HL-60 (cell line): ENCODE results near the gene CTSD.

Experiments used
- DNase-seq, 2 experiments: peaks; one replicate each; pipeline ENCODE4 v3.0.0-alpha.2; 2010 to 2020; ENCODE audit warnings: low read depth in 1 of 2, low spot score in 1 of 2
- H3K27ac ChIP-seq: fragments of 250-450 bp; sonication (Bioruptor Pico); replicated peaks from 2 replicates; pipeline ENCODE4 v1.5.1; 2020; ENCODE audit warnings: mild to moderate bottlenecking, moderate library complexity
- H3K27me3 ChIP-seq: fragments of 250-450 bp; sonication (Bioruptor Pico); 2 replicates; pipeline ENCODE4 v1.5.1; 2021; ENCODE audit warnings: mild to moderate bottlenecking, moderate library complexity; ENCODE audit not compliant: insufficient read depth, poor library complexity, severe bottlenecking
- H3K4me3 ChIP-seq: replicated peaks from 2 replicates; pipeline ENCODE4 v1.5.1; 2011; ENCODE audit warnings: mild to moderate bottlenecking, control low read depth, low read length; ENCODE audit not compliant: insufficient read depth
- GABPA ChIP-seq: IDR thresholded peaks from 2 replicates; pipeline ENCODE4 v1.6.1; 2012; ENCODE audit warnings: low read depth
- POLR2AphosphoS5 ChIP-seq: IDR thresholded peaks from 2 replicates; pipeline ENCODE4 v1.6.1; 2012; ENCODE audit warnings: low read depth
- REST ChIP-seq: IDR thresholded peaks from 2 replicates; pipeline ENCODE4 v1.6.1; 2012; ENCODE audit warnings: low read depth; ENCODE audit not compliant: insufficient replicate concordance
- SPI1 ChIP-seq: IDR thresholded peaks from 2 replicates; pipeline ENCODE4 v1.6.1; 2012; ENCODE audit warnings: low read depth, mild to moderate bottlenecking, borderline replicate concordance
- TF ChIP-seq, protein P1 (sequence below): IDR thresholded peaks from one replicate; pipeline ENCODE4 v1.5.1; 2011; ENCODE audit warnings: low read length, control low read depth, inconsistent platforms; ENCODE audit not compliant: insufficient read depth

The CTSD gene

GRCh38 chr11:1761857-1762536 lies 1.7 kb downstream of the CTSD start:
- H3K4me3 ChIP-seq = peak overlapping the region; percentile 92
- H3K27ac ChIP-seq = peak overlapping the region; percentile 79
- TF ChIP-seq SPI1 (no peak), GABPA (no peak), POLR2AphosphoS5 (no peak), REST (no peak)
- TF ChIP-seq, protein P1, sequence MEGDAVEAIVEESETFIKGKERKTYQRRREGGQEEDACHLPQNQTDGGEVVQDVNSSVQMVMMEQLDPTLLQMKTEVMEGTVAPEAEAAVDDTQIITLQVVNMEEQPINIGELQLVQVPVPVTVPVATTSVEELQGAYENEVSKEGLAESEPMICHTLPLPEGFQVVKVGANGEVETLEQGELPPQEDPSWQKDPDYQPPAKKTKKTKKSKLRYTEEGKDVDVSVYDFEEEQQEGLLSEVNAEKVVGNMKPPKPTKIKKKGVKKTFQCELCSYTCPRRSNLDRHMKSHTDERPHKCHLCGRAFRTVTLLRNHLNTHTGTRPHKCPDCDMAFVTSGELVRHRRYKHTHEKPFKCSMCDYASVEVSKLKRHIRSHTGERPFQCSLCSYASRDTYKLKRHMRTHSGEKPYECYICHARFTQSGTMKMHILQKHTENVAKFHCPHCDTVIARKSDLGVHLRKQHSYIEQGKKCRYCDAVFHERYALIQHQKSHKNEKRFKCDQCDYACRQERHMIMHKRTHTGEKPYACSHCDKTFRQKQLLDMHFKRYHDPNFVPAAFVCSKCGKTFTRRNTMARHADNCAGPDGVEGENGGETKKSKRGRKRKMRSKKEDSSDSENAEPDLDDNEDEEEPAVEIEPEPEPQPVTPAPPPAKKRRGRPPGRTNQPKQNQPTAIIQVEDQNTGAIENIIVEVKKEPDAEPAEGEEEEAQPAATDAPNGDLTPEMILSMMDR = no peak
- no peaks in the 10 kb centered on the region for H3K27me3 ChIP-seq
- DNase-seq = no peak

DNA sequence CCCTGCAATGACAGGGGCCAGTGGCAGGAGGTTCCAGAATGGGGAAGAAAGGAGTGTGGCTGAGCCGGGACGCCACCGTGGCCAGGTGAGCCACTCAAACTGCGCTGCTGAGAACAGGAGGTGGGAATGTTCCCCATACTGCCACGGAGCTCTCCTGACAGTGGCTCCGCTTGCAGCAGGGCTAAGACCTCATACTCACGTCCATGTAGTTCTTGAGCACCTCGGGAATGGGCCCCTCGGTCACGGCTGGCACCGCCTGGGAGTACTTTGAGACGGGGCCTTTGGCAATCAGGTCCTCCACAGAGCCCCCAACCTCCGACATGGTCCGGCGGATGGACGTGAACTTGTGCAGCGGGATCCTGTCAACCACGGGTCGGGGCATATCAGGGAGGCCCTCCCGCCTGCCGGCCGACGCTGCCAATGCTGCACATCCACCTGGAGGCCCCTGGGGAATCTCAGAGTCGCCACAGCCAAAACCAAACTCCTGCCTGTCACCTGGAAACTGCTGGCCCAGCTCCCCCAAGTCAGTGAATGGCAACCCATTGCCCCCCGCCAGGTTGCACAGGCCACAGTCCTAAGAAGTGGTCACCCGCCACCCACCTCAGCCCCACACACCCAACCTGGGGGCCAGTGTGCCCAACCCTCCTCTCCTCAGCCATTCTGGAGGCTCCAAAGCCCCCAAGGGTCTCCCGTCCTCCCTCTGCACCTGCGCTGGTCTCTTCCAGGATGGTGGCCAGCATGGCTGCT lies 2.4 kb downstream of the CTSD start:
- Histone ChIP-seq H3K27ac (peak overlapping the region; percentile 79), H3K4me3 (peak overlapping the region; percentile 92), H3K27me3 (no peaks in the 10 kb centered on the region)
- no peak for DNase-seq
- TF ChIP-seq, protein P1 = no peak
- no peak; the same call in 1 of the 2 replicates for TF ChIP-seq POLR2AphosphoS5
- TF ChIP-seq REST = no peak
- TF ChIP-seq GABPA = no peak
- no peak for TF ChIP-seq SPI1

GRCh38 chr11:1760351-1761109 lies 3.2 kb downstream of the CTSD start:
- no peaks in the 10 kb centered on the region for H3K27me3 ChIP-seq
- peak overlapping the region; percentile 79 for H3K27ac ChIP-seq
- H3K4me3 ChIP-seq = peak overlapping the region; percentile 1; the same call in 1 of the 2 replicates
- TF ChIP-seq POLR2AphosphoS5 (no peak), REST (no peak), SPI1 (no peak), GABPA (no peak)
- TF ChIP-seq, protein P1 = no peak
- no peak for DNase-seq
